PC-9 (cell line): ENCODE data around the gene DUSP19. TPM values are rescaled to one million over a fixed set of nuclear protein-coding genes. Genes with fewer than 3 reads are reported as not detected.
A peak's percentile ranks its signal among the peaks of the same experiment; 100 is the strongest.

Experiments used
- BruUV-seq: library from RNA; stranded (reverse); fragments of 400-500 nt; replicated peaks from 2 replicates; lab custom pipeline; 2021; lab: Mats Ljungman, UMichigan
- CTCF ChIA-PET: fragments of 300-600 bp; sonication (Branson Sonifier 250); formaldehyde crosslinking; loops from one replicate; lab custom pipeline; 2022; ENCODE audit warnings: antibody characterized with exemption; lab: Charles Lee
- POLR2A ChIA-PET: fragments of 300-600 bp; sonication (Branson Sonifier 250); formaldehyde crosslinking; loops from one replicate; lab custom pipeline; 2022; ENCODE audit warnings: antibody characterized with exemption; ENCODE audit not compliant: unreplicated experiment; lab: Charles Lee
- DNase-seq, 2 experiments: peaks; one replicate each; pipeline versions ENCODE4 v3.0.0 to v3.0.0-alpha.2; 2015 to 2022; ENCODE audit warnings: mixed read lengths in 1 of 2
- H2AFZ ChIP-seq: fragments of 200-600 bp; sonication (generic); 2 replicates; pipeline ENCODE4 v1.8.1; 2017; ENCODE audit warnings: antibody characterized with exemption
- H3F3A ChIP-seq: fragments of 200-600 bp; sonication (generic); 2 replicates; pipeline ENCODE4 v1.8.1; 2017; ENCODE audit warnings: antibody characterized with exemption, mild to moderate bottlenecking, low read depth; ENCODE audit not compliant: insufficient read depth
- H3K27ac ChIP-seq: fragments of 200-600 bp; sonication (generic); 2 replicates; pipeline ENCODE4 v1.6.1; 2016; ENCODE audit warnings: mixed run types
- H3K27me3 ChIP-seq: fragments of 200-600 bp; sonication (generic); 2 replicates; pipeline ENCODE4 v1.6.1; 2016; ENCODE audit warnings: low read depth, mixed run types; ENCODE audit not compliant: insufficient read depth
- H3K36me3 ChIP-seq: fragments of 200-600 bp; sonication (generic); 2 replicates; pipeline ENCODE4 v1.6.1; 2016; ENCODE audit warnings: low read depth, mixed run types
- H3K4me1 ChIP-seq: fragments of 200-600 bp; sonication (generic); replicated peaks from 2 replicates; pipeline ENCODE4 v1.6.1; 2016; ENCODE audit warnings: mixed run types; ENCODE audit not compliant: insufficient read depth
- H3K4me2 ChIP-seq: fragments of 200-600 bp; sonication (generic); 2 replicates; pipeline ENCODE4 v1.6.1; 2017; ENCODE audit warnings: mixed run types
- H3K4me3 ChIP-seq: fragments of 200-600 bp; sonication (generic); 2 replicates; pipeline ENCODE4 v1.6.1; 2016; ENCODE audit warnings: mixed run types
- H3K79me2 ChIP-seq: fragments of 200-600 bp; sonication (generic); 2 replicates; pipeline ENCODE4 v1.6.1; 2017; ENCODE audit warnings: low read depth, mixed run types
- H3K9me2 ChIP-seq: fragments of 200-600 bp; sonication (generic); 2 replicates; pipeline ENCODE4 v1.8.1; 2017; ENCODE audit warnings: mild to moderate bottlenecking; ENCODE audit not compliant: insufficient read depth
- H3K9me3 ChIP-seq: fragments of 200-600 bp; sonication (generic); 2 replicates; pipeline ENCODE4 v1.8.1; 2016; ENCODE audit warnings: low read depth; ENCODE audit not compliant: insufficient read depth
- H4K20me1 ChIP-seq: fragments of 200-600 bp; sonication (generic); 2 replicates; pipeline ENCODE4 v1.8.1; 2017; ENCODE audit not compliant: insufficient read depth
- CTCF ChIP-seq: fragments of 200-600 bp; sonication (generic); conservative IDR thresholded peaks from 2 replicates; pipeline ENCODE4 v1.6.1; 2017; ENCODE audit warnings: mixed run types, antibody characterized with exemption, mild to moderate bottlenecking, moderate library complexity
- EZH2 ChIP-seq: fragments of 200-600 bp; sonication (generic); IDR thresholded peaks from 2 replicates; pipeline ENCODE4 v1.8.0; 2017; ENCODE audit warnings: antibody characterized with exemption, low read depth
- intact Hi-C: fragments of 100-400 bp; cut with micrococcal nuclease; formaldehyde crosslinking; loops from one replicate; pipeline ENCODE4 v1.10.0; 2022; ENCODE audit not compliant: unreplicated experiment
- total RNA-seq: library from RNA; stranded (reverse); gene quantifications from 2 replicates; pipeline ENCODE4 v1.2.3, GENCODE V29; 2021

DUSP19 gene
- total RNA-seq, 1 experiment from 2014 or later: 8.6 TPM

- Histone ChIP-seq H3K27ac (peak overlapping the region; percentile 87), H2AFZ (no peak overlapping the region), H3K4me1 (peaks cover 60% of the 10 kb centered on the region), H3K9me3 (no peaks in the 10 kb centered on the region), H4K20me1 (peaks cover 60% of the 10 kb centered on the region), H3F3A (peaks cover 30% of the 10 kb centered on the region), H3K79me2 (peaks cover 70% of the 10 kb centered on the region), H3K9me2 (no peaks in the 10 kb centered on the region), H3K4me2 (peak overlapping the region; percentile 86), H3K36me3 (peaks cover 24% of the 10 kb centered on the region; the same call in 1 of the 2 replicates), H3K27me3 (no peaks in the 10 kb centered on the region), H3K4me3 (peak overlapping the region; percentile 91)
- ChIA-PET CTCF (no interaction called here), POLR2A (interaction anchor here (0.5 kb wide), 1 partner anchor 43 kb away, joined by 3 read pairs; no protein-coding TSS in a partner anchor)
- no TSS peak for BruUV-seq
- intact Hi-C loops: no loop called here
- no peak for TF ChIP-seq CTCF
- no peak for TF ChIP-seq EZH2
- peak in 1 of 2 experiments; percentile 25 for DNase-seq
Observed at GRCh38 chr2:183035954-183036669, 42.4 kb upstream of the DUSP19 start.

GRCh38 chr2:183037074-183037552 is 41.4 kb upstream of the DUSP19 start:
- H3K27me3 ChIP-seq: no peaks in the 10 kb centered on the region
- peaks cover 30% of the 10 kb centered on the region for H3F3A ChIP-seq
- peak overlapping the region; percentile 87 for H3K27ac ChIP-seq
- CTCF ChIA-PET: interaction anchor here (0.6 to 0.7 kb wide), 3 partner anchors 20 to 42 kb away, joined by 3 to 9 read pairs (median 4); no protein-coding TSS in a partner anchor
- H3K4me1 ChIP-seq: peaks cover 50% of the 10 kb centered on the region
- peaks cover 16% of the 10 kb centered on the region; the same call in 1 of the 2 replicates for H3K36me3 ChIP-seq
- no peak for TF ChIP-seq EZH2
- TF ChIP-seq CTCF: no peak
- H3K9me2 ChIP-seq: no peaks in the 10 kb centered on the region
- H3K4me2 ChIP-seq: peak overlapping the region; percentile 86
- peak in 1 of 2 experiments; percentile 81 for DNase-seq
- POLR2A ChIA-PET: no interaction called here
- H4K20me1 ChIP-seq: peaks cover 50% of the 10 kb centered on the region
- H3K4me3 ChIP-seq: peak overlapping the region; percentile 91
- peak overlapping the region; percentile 85 for H2AFZ ChIP-seq
- BruUV-seq: TSS peak; percentile 33
- no peaks in the 10 kb centered on the region for H3K9me3 ChIP-seq
- H3K79me2 ChIP-seq: peaks cover 60% of the 10 kb centered on the region
- intact Hi-C loops: no loop called here

GRCh38 chr2:183037553-183038340 is 40.8 kb upstream of the DUSP19 start:
- ChIA-PET POLR2A (no interaction called here), CTCF (interaction anchor here (0.6 to 0.7 kb wide), 4 partner anchors 21 to 1083 kb away, joined by 3 to 9 read pairs (median 4); no protein-coding TSS in a partner anchor)
- H3K79me2 ChIP-seq: peaks cover 53% of the 10 kb centered on the region
- TF ChIP-seq EZH2: no peak
- TF ChIP-seq CTCF: 0 out of 2 replicates have a peak, but pooled peaks have one; percentile 25
- peak; percentile 42 to 51 for DNase-seq
- H3K4me2 ChIP-seq: peak overlapping the region; percentile 86
- peaks cover 30% of the 10 kb centered on the region for H3F3A ChIP-seq
- H3K4me3 ChIP-seq: peak overlapping the region; percentile 91
- peaks cover 16% of the 10 kb centered on the region; the same call in 1 of the 2 replicates for H3K36me3 ChIP-seq
- H3K27ac ChIP-seq: peak overlapping the region; percentile 87
- peaks cover 44% of the 10 kb centered on the region for H3K4me1 ChIP-seq
- peaks cover 43% of the 10 kb centered on the region for H4K20me1 ChIP-seq
- H3K9me3 ChIP-seq: no peaks in the 10 kb centered on the region
- H2AFZ ChIP-seq: peak overlapping the region; percentile 85
- no peaks in the 10 kb centered on the region for H3K27me3 ChIP-seq
- TSS peak; percentile 78 for BruUV-seq
- no peaks in the 10 kb centered on the region for H3K9me2 ChIP-seq
- intact Hi-C loops: loop anchor here (1.0 kb wide), 3 partner anchors 22 to 87 kb away; partner anchors contain the start of genes DUSP19 and NUP35
